Gastroesophageal sphincter (tissue), 4 donors: Measurements from ENCODE around the gene LSS. TPM values are rescaled to one million over a fixed set of nuclear protein-coding genes. Genes with fewer than 3 reads are reported as not detected.

Source experiments
- ATAC-seq: fragments of 150-250 bp; one replicate; pipeline ENCODE4 v1.9.1; 2016; ENCODE audit warnings: mild to moderate bottlenecking, moderate library complexity
- H3K27ac ChIP-seq, 4 donors: fragments of 200-600 bp; sonication (generic) in 3 of 4; 1 replicate in 3 of 4; 2 replicates in 1 of 4; pipeline ENCODE4 v1.5.1; 2016 to 2019
- H3K27me3 ChIP-seq: fragments of 200-600 bp; sonication (generic); one replicate; pipeline ENCODE4 v1.5.1; 2019
- H3K36me3 ChIP-seq, 2 donors: fragments of 200-600 bp; sonication (generic); one replicate each; pipeline ENCODE4 v1.5.1; 2019; ENCODE audit warnings: control low read depth in 1 of 2
- H3K4me1 ChIP-seq, 3 donors: fragments of 200-600 bp; sonication (generic); 1 replicate in 2 of 3; 2 replicates in 1 of 3; pipeline ENCODE4 v1.5.1; 2016 to 2019; ENCODE audit warnings: control low read depth in 2 of 3
- H3K4me3 ChIP-seq, 2 donors: fragments of 200-600 bp; sonication (generic); one replicate each; pipeline ENCODE4 v1.5.1; 2019; ENCODE audit warnings: mild to moderate bottlenecking in 1 of 2, moderate library complexity in 1 of 2
- H3K9me3 ChIP-seq, 3 donors: fragments of 200-600 bp; sonication (generic); one replicate each; pipeline ENCODE4 v1.5.1; 2017 to 2019; ENCODE audit warnings: control low read depth in 2 of 3
- EP300 ChIP-seq: sonication (generic); formaldehyde crosslinking; IDR thresholded peaks from one replicate; pipeline ENCODE4 v1.6.1; 2017; ENCODE audit warnings: antibody characterized with exemption, mild to moderate bottlenecking
- POLR2A ChIP-seq, 2 donors: fragments of 450-650 bp; IDR thresholded peaks; one replicate each; pipeline ENCODE4 v1.6.1; 2017; ENCODE audit warnings: antibody characterized with exemption in 2 of 2, mild to moderate bottlenecking in 2 of 2, moderate library complexity in 1 of 2
- POLR2AphosphoS5 ChIP-seq: sonication (generic); formaldehyde crosslinking; IDR thresholded peaks from one replicate; pipeline ENCODE4 v1.6.1; 2017; ENCODE audit warnings: antibody characterized with exemption
- WGBS, 2 donors: methylation state at CpG; one replicate each; pipeline ENCODE4 v1.1.5; 2018; ENCODE audit warnings: low coverage in 1 of 2; 5-methylcytosine and 5-hydroxymethylcytosine counted together
- total RNA-seq, 4 donors: library from RNA; depleted of rRNA; stranded (reverse); fragments of >200 nt; gene quantifications; one replicate each; pipeline ENCODE4 v1.1.0, GENCODE V29; 2016
- TF ChIP-seq, protein P1 (sequence below), 4 experiments: fragments of 200-600 bp in 2 of 4; fragments of 450-650 bp in 2 of 4; sonication (generic) in 1 of 4; IDR thresholded peaks; one replicate each; pipeline ENCODE4 v1.5.1; 2017 to 2019; ENCODE audit warnings: antibody characterized with exemption in 4 of 4, mild to moderate bottlenecking in 2 of 4, moderate library complexity in 2 of 4

LSS gene
- total RNA-seq, 4 donors from 2014 or later, result 57.7 to 104 (median 85.7) TPM

DNA sequence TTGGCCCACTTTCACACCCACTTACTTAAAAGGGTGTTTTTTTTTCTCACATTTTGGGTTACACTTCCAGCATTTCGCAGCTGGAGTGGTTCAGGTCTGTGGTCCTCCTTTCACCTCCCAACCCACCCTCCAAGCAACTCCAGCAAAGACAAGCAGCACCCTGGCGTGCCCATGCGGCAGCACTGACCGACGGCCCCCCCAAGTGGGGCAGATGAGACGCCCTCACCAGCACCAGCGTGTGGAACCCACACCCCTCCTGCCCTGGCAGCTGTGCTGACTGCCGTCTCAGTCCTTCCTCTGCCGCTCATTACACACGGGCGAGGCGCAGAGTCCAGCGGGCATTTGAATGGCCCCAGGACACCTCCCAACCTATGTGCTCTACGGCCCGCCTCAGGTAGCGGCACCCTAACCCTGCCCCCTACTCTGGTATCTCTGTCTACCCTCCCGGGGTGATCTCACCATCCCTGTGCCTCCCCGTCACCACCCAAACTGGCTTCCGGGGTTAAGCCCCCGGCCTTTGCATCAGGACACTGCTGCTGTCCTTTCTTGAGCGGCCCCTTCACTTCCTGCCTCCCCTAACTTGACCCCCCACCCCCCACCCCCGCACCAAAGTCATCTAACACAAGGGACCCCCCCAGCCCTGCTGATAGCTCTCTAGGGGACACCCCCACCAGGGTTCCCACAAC lies 10.9 kb downstream of the LSS start:
- TF ChIP-seq EP300 (no peak), POLR2A (IDR thresholded peaks at IDR 0.05) (no peak), POLR2AphosphoS5 (no peak)
- TF ChIP-seq, protein P1, sequence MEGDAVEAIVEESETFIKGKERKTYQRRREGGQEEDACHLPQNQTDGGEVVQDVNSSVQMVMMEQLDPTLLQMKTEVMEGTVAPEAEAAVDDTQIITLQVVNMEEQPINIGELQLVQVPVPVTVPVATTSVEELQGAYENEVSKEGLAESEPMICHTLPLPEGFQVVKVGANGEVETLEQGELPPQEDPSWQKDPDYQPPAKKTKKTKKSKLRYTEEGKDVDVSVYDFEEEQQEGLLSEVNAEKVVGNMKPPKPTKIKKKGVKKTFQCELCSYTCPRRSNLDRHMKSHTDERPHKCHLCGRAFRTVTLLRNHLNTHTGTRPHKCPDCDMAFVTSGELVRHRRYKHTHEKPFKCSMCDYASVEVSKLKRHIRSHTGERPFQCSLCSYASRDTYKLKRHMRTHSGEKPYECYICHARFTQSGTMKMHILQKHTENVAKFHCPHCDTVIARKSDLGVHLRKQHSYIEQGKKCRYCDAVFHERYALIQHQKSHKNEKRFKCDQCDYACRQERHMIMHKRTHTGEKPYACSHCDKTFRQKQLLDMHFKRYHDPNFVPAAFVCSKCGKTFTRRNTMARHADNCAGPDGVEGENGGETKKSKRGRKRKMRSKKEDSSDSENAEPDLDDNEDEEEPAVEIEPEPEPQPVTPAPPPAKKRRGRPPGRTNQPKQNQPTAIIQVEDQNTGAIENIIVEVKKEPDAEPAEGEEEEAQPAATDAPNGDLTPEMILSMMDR (IDR thresholded peaks at IDR 0.05), result no peak
- Histone ChIP-seq H3K36me3 (peaks cover 0 to 96% of the 10 kb centered on the region in 2 donors), H3K27me3 (no peaks in the 10 kb centered on the region), H3K9me3 (no peaks in the 10 kb centered on the region), H3K4me3 (no peak overlapping the region), H3K4me1 (peaks cover 0 to 5% (median 0%) of the 10 kb centered on the region in 3 donors), H3K27ac (no peak overlapping the region)
- 85% methylated on average over 8 of the region's 22 CpGs; no CpG with 5 or more reads in 1 of the 2 donors for WGBS, 2 donors
- ATAC-seq, result no peak

DNA sequence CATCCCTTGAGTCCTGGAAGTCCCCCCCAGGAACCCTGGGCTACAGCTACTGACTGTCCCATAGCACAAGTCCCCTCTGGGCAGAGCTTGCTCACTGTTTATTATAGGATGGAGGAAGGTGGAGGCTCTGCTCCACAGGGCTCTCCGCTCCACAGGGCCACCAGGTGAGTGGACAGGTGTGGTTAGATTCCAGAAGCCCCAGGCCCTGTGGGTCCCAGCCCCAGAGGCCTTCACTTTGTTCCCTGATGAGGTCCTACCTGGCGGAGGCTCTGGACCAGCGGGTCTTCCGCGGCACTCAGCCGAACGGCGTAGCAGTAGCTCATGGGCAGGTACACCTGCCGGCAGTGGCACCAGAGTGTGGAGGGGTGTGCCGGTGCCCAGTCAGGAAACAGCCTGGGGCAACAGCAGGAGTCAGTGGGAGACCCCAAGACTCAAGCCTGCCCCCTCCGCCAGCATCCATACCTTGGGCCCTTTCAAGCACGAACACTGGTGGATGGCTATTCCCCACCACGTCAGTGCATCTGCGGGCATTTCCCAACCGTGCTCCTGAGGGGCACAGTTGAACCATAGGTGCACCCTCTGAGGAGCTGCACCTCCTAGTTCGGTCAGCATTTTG lies 12.3 kb downstream of the LSS start:
- peaks cover 0 to 5% (median 0%) of the 10 kb centered on the region in 3 donors for H3K4me1 ChIP-seq
- H3K4me3 ChIP-seq, result no peak overlapping the region
- peaks cover 0 to 96% of the 10 kb centered on the region in 2 donors for H3K36me3 ChIP-seq
- WGBS, 2 donors, result no CpG with 5 or more reads among the region's 16 CpGs
- no peak overlapping the region for H3K27ac ChIP-seq
- no peaks in the 10 kb centered on the region for H3K27me3 ChIP-seq
- TF ChIP-seq POLR2A (IDR thresholded peaks at IDR 0.05) (no peak), POLR2AphosphoS5 (no peak), EP300 (no peak)
- TF ChIP-seq, protein P1 (IDR thresholded peaks at IDR 0.05), result no peak
- no peaks in the 10 kb centered on the region for H3K9me3 ChIP-seq
- no peak for ATAC-seq

DNA sequence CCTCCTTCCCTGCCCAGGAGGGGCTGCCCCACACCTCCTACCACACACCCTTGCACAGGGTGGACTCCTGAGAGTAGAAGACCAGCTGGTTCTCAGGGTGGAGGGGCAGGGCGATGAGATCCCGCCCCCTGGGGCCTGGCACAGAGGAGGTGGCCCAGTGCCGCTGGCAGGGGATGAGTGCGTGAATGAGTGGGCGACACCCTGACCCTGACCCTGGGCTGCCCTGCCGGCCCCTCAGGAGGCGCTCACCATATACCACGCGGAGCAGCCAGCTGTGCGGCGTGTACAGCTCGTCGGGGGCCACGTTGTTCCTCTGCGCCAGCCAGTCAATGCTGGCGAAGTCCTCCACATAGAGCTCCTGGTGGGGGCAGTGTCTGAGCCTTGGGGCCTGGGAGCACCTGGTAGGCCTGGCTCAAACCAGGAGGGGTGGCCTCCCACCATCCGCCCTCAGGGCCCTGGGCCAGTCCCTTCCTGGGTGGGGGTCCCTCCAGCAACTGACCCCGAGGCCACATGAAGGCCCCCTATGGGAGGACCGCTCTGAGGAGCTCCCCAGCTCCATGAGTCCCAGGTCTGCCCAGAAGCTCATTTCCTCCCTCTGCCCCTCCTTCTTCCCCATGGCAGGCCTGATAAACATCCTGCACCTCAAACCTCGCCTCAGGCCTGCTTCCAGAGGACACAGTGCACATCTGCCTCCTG lies 13.0 kb downstream of the LSS start:
- Histone ChIP-seq H3K4me1 (peaks cover 0 to 5% (median 0%) of the 10 kb centered on the region in 3 donors), H3K36me3 (peaks cover 0 to 96% of the 10 kb centered on the region in 2 donors), H3K27me3 (no peaks in the 10 kb centered on the region), H3K27ac (no peak overlapping the region), H3K4me3 (no peak overlapping the region), H3K9me3 (no peaks in the 10 kb centered on the region)
- ATAC-seq, result no peak
- TF ChIP-seq POLR2A (IDR thresholded peaks at IDR 0.05) (no peak), POLR2AphosphoS5 (no peak)
- TF ChIP-seq, protein P1 (IDR thresholded peaks at IDR 0.05), result no peak
- 100% methylated on average over 2 of the region's 20 CpGs; no CpG with 5 or more reads in 1 of the 2 donors for WGBS, 2 donors

DNA sequence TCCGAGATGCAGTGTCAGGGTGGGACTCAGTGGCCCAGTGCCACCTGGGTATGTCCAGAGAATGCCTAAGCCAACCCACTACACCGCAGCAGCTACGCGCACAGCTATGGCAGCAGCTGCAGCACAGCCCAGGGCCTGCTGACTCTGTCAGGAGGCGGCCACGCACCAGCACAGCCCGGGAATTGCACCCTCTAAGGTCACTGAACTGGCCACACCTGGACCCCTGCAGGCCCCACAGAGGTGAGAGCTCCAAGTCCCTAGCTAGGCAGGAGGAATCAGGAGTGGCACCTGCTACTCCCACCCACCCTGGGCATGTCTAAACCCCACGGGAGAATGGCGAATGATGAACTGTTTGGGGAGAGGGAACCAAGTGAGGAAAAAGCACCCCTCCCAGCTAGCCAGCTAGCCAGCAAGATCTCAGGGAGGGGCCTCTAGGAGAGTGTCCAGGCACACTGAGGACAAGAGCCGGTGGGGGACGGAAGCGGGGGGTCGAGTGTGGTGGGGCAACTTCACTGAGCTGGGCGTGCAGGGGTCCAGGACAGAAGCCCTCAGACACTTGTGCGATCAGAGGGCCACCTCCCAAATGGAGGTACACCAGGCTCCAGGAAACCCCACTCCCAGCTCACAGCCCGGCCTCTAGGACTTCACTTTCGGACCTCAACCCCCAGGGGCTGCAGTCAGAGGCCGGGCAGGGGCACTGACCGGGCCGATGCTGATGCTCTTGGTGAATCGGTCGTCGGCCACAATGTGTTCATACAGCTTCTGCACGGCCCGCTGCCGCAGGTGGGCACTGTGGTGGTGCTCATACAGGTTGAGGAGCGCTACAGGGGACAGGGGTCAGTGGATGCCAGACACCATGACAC lies 13.9 kb downstream of the LSS start:
- Histone ChIP-seq H3K36me3 (peaks cover 0 to 96% of the 10 kb centered on the region in 2 donors), H3K27ac (no peak overlapping the region), H3K27me3 (no peaks in the 10 kb centered on the region), H3K4me1 (peaks cover 0 to 1% (median 0%) of the 10 kb centered on the region in 3 donors), H3K9me3 (no peaks in the 10 kb centered on the region), H3K4me3 (no peak overlapping the region)
- TF ChIP-seq EP300 (no peak), POLR2AphosphoS5 (no peak), POLR2A (IDR thresholded peaks at IDR 0.05) (no peak)
- TF ChIP-seq, protein P1 (IDR thresholded peaks at IDR 0.05), result no peak
- ATAC-seq, result no peak
- WGBS, 2 donors, result 75% methylated on average over 8 of the region's 27 CpGs; no CpG with 5 or more reads in 1 of the 2 donors
